Fibroblast of lung (primary cell): Measurements from ENCODE around the gene PTPRH.

ENCODE experiments used
- EZH2 ChIP-seq: IDR thresholded peaks from 2 replicates; pipeline ENCODE4 v1.5.1; 2012; ENCODE audit warnings: low read length, control low read depth, mild to moderate bottlenecking; ENCODE audit errors: missing control alignments
- TF ChIP-seq, protein P1 (sequence below), 2 donors: IDR thresholded peaks in 1 of 2; conservative IDR thresholded peaks in 1 of 2; 1 replicate in 1 of 2; 2 replicates in 1 of 2; pipeline ENCODE4 v1.5.1; 2011 to 2012; ENCODE audit warnings: low read length in 2 of 2, control low read depth in 1 of 2, inconsistent platforms in 1 of 2, low read depth in 1 of 2, mild to moderate bottlenecking in 1 of 2

DNA sequence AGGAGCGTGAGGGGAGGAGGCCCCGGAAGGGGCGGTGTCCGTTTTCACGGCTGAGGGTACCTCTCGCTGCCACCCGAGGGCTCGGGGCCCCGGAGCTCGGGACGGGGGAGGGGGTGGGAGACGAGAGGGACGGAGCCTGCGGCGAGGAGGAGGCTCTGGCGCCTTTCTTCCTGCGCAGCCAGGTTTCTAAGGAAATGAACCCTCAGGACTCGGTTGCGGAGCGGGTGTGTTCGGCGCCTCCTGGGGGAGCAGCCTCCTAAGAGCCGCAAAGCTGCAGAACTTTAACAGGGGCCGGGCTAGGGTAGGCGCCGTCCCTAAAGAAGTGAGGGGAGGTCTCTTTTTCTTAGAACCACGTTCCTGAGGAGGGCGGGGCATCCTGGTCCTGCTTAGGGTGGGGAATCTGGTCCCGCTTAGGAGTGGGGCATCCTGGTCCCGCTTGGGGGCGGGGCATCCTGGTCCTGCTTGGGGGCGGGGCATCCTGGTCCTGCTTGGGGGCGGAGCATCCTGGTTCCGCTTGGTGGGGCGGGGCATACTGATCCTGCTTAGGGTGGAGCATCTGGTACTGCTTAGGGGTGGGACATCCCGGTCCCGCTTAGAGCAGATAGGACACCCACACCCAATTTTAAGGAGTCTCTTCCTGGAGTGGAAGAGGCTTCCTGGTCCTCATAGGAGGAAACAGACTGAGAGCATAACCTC, 35.4 kb downstream of the PTPRH start:
- TF ChIP-seq, protein P1, sequence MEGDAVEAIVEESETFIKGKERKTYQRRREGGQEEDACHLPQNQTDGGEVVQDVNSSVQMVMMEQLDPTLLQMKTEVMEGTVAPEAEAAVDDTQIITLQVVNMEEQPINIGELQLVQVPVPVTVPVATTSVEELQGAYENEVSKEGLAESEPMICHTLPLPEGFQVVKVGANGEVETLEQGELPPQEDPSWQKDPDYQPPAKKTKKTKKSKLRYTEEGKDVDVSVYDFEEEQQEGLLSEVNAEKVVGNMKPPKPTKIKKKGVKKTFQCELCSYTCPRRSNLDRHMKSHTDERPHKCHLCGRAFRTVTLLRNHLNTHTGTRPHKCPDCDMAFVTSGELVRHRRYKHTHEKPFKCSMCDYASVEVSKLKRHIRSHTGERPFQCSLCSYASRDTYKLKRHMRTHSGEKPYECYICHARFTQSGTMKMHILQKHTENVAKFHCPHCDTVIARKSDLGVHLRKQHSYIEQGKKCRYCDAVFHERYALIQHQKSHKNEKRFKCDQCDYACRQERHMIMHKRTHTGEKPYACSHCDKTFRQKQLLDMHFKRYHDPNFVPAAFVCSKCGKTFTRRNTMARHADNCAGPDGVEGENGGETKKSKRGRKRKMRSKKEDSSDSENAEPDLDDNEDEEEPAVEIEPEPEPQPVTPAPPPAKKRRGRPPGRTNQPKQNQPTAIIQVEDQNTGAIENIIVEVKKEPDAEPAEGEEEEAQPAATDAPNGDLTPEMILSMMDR (conservative IDR thresholded peaks at IDR 0.05 in 1 of 2, IDR thresholded peaks at IDR 0.05 in 1 of 2; ENCODE audit: low read depth in 1 of 2, low read length in 2 of 2), result peak in 1 of 2 donors; percentile 12
- TF ChIP-seq EZH2, result no peak
